Measurements from ENCODE around the gene USP7. TPM values are rescaled to one million over a fixed set of nuclear protein-coding genes. Genes with fewer than 3 reads are reported as not detected.

Gene USP7
- total and polyA plus RNA-seq, 2 experiments from 2014 or later, result 38.0 to 40.8 TPM

DNA sequence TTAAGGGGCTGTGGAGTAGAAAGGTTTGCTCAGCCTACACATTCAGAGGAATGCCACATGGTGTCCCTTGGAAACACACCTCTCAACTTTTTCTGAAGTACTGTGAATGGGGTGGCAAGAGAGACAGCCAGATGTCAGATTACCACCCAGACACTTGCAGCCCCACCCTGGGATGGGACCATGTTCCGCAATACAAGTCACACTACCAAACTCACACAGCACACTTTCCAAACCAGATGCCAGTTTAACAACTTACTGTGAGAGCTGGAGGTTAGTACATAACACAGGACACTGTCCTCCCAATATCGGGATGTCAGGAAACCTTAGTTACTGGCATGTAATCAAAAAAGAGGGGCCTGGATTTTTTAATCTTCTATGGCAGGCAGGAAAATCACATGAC, 7.9 kb downstream of the USP7 start:
- H3K4me1 ChIP-seq (ENCODE audit: insufficient read depth), result peaks cover 67% of the 10 kb centered on the region
- no peaks in the 10 kb centered on the region for H3K9me3 ChIP-seq (ENCODE audit: low read depth)
- WGBS (ENCODE audit: low lambda C conversion rate, missing lambda C conversion rate), result 82% methylated on average over 2 of the region's 2 CpGs
- no peaks in the 10 kb centered on the region for H3K9me2 ChIP-seq (replicated peaks; ENCODE audit: insufficient read depth)
- H3K4me2 ChIP-seq, result no peak overlapping the region
- no peak overlapping the region for H3K27ac ChIP-seq
- peaks cover 94% of the 10 kb centered on the region for H3K79me2 ChIP-seq
- peaks cover 94% of the 10 kb centered on the region for H4K20me1 ChIP-seq (ENCODE audit: insufficient read depth, poor library complexity, severe bottlenecking)
- H2AFZ ChIP-seq, result no peak overlapping the region
- no peaks in the 10 kb centered on the region for H3K27me3 ChIP-seq
- no peaks in the 10 kb centered on the region for H3K36me3 ChIP-seq (replicated peaks; ENCODE audit: insufficient read depth, low read depth)
- H3K4me3 ChIP-seq, result no peak overlapping the region
- no peak for DNase-seq (ENCODE audit: low spot score)
- TF ChIP-seq EZH2 (IDR thresholded peaks at IDR 0.05; ENCODE audit: borderline replicate concordance), result no peak

DNA sequence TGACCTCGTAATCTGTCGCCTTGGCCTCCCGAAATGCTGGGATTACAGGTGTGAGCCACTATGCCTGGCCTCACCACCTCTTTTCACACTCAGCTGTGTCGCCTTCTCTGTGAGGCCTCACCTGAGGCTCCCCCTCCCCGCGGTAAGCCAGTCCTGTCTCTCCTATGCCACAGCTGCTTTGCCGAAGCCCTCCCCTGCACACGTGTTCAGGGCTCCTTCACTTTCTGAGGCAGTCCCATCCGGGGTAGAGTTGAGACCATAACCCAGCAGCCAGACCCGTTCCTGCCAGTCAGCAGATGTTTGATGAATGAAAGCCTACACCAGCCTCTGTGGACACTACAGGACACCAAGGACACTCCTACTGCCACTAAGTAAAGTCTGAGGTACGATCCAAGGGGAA, 10.6 kb downstream of the USP7 start:
- TF ChIP-seq EZH2phosphoT487 (IDR thresholded peaks at IDR 0.05; ENCODE audit: low read depth, severe bottlenecking, unreplicated experiment), result no peak
- TF ChIP-seq, protein P1, sequence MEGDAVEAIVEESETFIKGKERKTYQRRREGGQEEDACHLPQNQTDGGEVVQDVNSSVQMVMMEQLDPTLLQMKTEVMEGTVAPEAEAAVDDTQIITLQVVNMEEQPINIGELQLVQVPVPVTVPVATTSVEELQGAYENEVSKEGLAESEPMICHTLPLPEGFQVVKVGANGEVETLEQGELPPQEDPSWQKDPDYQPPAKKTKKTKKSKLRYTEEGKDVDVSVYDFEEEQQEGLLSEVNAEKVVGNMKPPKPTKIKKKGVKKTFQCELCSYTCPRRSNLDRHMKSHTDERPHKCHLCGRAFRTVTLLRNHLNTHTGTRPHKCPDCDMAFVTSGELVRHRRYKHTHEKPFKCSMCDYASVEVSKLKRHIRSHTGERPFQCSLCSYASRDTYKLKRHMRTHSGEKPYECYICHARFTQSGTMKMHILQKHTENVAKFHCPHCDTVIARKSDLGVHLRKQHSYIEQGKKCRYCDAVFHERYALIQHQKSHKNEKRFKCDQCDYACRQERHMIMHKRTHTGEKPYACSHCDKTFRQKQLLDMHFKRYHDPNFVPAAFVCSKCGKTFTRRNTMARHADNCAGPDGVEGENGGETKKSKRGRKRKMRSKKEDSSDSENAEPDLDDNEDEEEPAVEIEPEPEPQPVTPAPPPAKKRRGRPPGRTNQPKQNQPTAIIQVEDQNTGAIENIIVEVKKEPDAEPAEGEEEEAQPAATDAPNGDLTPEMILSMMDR (IDR thresholded peaks at IDR 0.05; ENCODE audit: poor library complexity), result no peak
- no peak for TF ChIP-seq EZH2 (IDR thresholded peaks at IDR 0.05; ENCODE audit: borderline replicate concordance)
- DNase-seq (ENCODE audit: low spot score), result no peak
- Histone ChIP-seq H3K4me3 (no peak overlapping the region), H4K20me1 (ENCODE audit: insufficient read depth, poor library complexity, severe bottlenecking) (peaks cover 94% of the 10 kb centered on the region), H3K9me3 (ENCODE audit: low read depth) (no peaks in the 10 kb centered on the region), H3K9me2 (replicated peaks; ENCODE audit: insufficient read depth) (no peaks in the 10 kb centered on the region), H3K27ac (no peak overlapping the region), H3K4me2 (no peak overlapping the region), H3K4me1 (ENCODE audit: insufficient read depth) (peaks cover 56% of the 10 kb centered on the region), H3K79me2 (peaks cover 94% of the 10 kb centered on the region), H3K36me3 (replicated peaks; ENCODE audit: insufficient read depth, low read depth) (no peaks in the 10 kb centered on the region), H2AFZ (no peak overlapping the region), H3K27me3 (no peaks in the 10 kb centered on the region)
- WGBS (ENCODE audit: low lambda C conversion rate, missing lambda C conversion rate), result 88% methylated on average over 11 of the region's 11 CpGs

DNA sequence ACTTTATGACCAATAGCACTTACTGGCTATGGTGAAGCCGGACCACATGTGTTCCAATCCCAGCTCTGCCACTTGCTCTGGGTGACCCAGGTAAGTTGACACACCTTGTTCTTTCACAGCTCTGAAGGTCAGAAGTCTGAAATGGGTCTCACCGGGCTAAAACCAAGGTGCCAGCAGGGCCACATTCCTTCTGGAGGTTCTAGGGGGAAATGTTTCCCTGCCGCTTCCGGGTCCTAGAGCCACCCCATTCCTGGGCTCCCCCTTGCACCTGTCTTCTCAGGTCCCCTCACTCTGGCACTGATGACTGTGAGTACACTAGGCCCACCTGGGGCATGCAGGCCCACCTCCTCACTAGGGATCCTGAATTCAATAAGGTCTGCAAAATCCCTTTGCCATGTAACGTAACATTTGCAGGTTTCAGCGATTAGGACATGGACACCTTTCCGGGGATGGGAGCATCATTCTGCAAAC, 11.4 kb downstream of the USP7 start:
- H3K4me2 ChIP-seq, result no peak overlapping the region
- peaks cover 49% of the 10 kb centered on the region for H3K4me1 ChIP-seq (ENCODE audit: insufficient read depth)
- no peak overlapping the region for H2AFZ ChIP-seq
- H3K9me2 ChIP-seq (replicated peaks; ENCODE audit: insufficient read depth), result no peaks in the 10 kb centered on the region
- H3K4me3 ChIP-seq, result no peak overlapping the region
- 90% methylated on average over 7 of the region's 7 CpGs for WGBS (ENCODE audit: low lambda C conversion rate, missing lambda C conversion rate)
- H3K79me2 ChIP-seq, result peaks cover 94% of the 10 kb centered on the region
- DNase-seq (ENCODE audit: low spot score), result no peak
- H3K27ac ChIP-seq, result no peak overlapping the region
- H3K9me3 ChIP-seq (ENCODE audit: low read depth), result no peaks in the 10 kb centered on the region
- no peaks in the 10 kb centered on the region for H3K36me3 ChIP-seq (replicated peaks; ENCODE audit: insufficient read depth, low read depth)
- no peaks in the 10 kb centered on the region for H3K27me3 ChIP-seq
- no peak for TF ChIP-seq EZH2phosphoT487 (IDR thresholded peaks at IDR 0.05; ENCODE audit: low read depth, severe bottlenecking, unreplicated experiment)
- H4K20me1 ChIP-seq (ENCODE audit: insufficient read depth, poor library complexity, severe bottlenecking), result peaks cover 94% of the 10 kb centered on the region

DNA sequence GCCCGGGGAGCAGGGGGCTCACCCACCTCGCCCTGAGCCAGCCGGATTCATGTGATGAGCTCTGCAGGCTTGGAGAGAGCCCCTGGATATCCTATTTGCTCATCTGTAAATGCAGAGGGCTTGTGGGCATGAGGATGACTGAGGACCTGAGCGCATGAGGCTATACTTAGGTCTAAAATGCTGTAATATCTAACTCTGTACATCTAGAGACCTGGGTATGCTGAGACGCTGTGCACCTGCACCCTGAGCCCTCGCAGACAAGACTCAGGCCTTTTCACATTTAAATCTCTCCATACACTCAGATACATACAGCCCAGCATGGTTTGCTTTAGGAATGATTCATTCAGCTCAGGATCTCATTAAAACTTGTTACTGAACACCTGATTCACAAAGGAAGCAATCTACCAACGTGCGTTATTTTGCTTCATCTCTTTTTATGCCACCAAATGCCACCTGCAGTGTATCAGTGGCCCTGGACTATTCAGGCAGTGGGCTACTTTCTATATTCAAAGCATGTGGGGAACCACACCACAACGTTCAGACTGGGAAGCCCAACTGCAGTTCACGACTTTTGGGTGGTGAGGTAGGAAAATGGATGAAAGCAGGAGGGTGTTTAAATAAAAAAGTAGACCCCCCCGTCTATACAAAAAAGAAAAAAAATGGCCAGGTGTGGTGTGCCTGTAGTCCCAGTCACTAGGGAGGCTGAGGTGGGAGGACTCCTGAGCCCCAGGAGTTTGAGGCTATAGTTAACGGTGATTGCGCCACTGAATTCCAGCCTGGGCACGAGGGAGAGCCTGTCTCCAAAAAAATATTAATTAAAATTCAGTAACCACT, 12.0 kb downstream of the USP7 start:
- H3K4me3 ChIP-seq, result no peak overlapping the region
- no peaks in the 10 kb centered on the region for H3K9me2 ChIP-seq (replicated peaks; ENCODE audit: insufficient read depth)
- WGBS (ENCODE audit: low lambda C conversion rate, missing lambda C conversion rate), result 78% methylated on average over 14 of the region's 14 CpGs
- peak overlapping the region; percentile 47 for H3K27ac ChIP-seq
- H3K4me2 ChIP-seq, result peak overlapping the region; percentile 11
- no peaks in the 10 kb centered on the region for H3K9me3 ChIP-seq (ENCODE audit: low read depth)
- no peaks in the 10 kb centered on the region for H3K36me3 ChIP-seq (replicated peaks; ENCODE audit: insufficient read depth, low read depth)
- H4K20me1 ChIP-seq (ENCODE audit: insufficient read depth, poor library complexity, severe bottlenecking), result peaks cover 94% of the 10 kb centered on the region
- TF ChIP-seq, protein P1 (IDR thresholded peaks at IDR 0.05; ENCODE audit: poor library complexity), result no peak
- no peak for TF ChIP-seq EZH2 (IDR thresholded peaks at IDR 0.05; ENCODE audit: borderline replicate concordance)
- no peak for TF ChIP-seq EZH2phosphoT487 (IDR thresholded peaks at IDR 0.05; ENCODE audit: low read depth, severe bottlenecking, unreplicated experiment)
- H3K79me2 ChIP-seq, result peaks cover 94% of the 10 kb centered on the region
- no peaks in the 10 kb centered on the region for H3K27me3 ChIP-seq
- H2AFZ ChIP-seq, result no peak overlapping the region
- peaks cover 42% of the 10 kb centered on the region for H3K4me1 ChIP-seq (ENCODE audit: insufficient read depth)
- no peak for DNase-seq (ENCODE audit: low spot score)

Data from hepatocyte (in vitro differentiated cells).